ENCODE data around the gene IMPDH2. TPM values are rescaled to one million over a fixed set of nuclear protein-coding genes. Genes with fewer than 3 reads are reported as not detected.

IMPDH2 gene
- total RNA-seq, 2 donors from 2014 or later: 198 to 454 TPM

Other genes with a start within 250 kb of the IMPDH2 start
- gene PRKAR2A, start 181.5 kb downstream of the IMPDH2 start, total RNA-seq: 10 to 100 TPM; 46.0 to 46.4 TPM
- 10 to 100 TPM; 27.8 to 32.5 TPM for gene SLC25A20, start 130.5 kb downstream of the IMPDH2 start, total RNA-seq
- gene ARIH2, start 110.6 kb downstream of the IMPDH2 start, total RNA-seq: 100 to 1,000 TPM; 141 to 238 TPM
- 10 to 100 TPM; 23.2 to 34.7 TPM for gene P4HTM, start 39.2 kb downstream of the IMPDH2 start, total RNA-seq
- 100 to 1,000 TPM; 128 to 222 TPM for gene WDR6, start 22.0 kb downstream of the IMPDH2 start, total RNA-seq
- 10 to 100 TPM; 20.6 to 24.2 TPM for gene DALRD3, start 10.8 kb downstream of the IMPDH2 start, total RNA-seq
- gene NDUFAF3, start 7.3 kb downstream of the IMPDH2 start, total RNA-seq: 100 to 1,000 TPM in 1 of 2 donors, 10 to 100 TPM in 1; 91.4 to 106 TPM
- 100 to 1,000 TPM; 127 to 145 TPM for gene QRICH1, start 64.7 kb upstream of the IMPDH2 start, total RNA-seq
- 100 to 1,000 TPM; 207 to 261 TPM for gene QARS1, start 75.4 kb upstream of the IMPDH2 start, total RNA-seq
- 10 to 100 TPM; 54.4 to 65.0 TPM for gene USP19, start 91.4 kb upstream of the IMPDH2 start, total RNA-seq
- not detected for gene LAMB2, start 103.7 kb upstream of the IMPDH2 start, total RNA-seq
- 10 to 100 TPM; 21.0 to 24.7 TPM for gene CCDC71, start 136.9 kb upstream of the IMPDH2 start, total RNA-seq
- 1 to 10 TPM; 1.3 to 3.1 TPM for gene KLHDC8B, start 142.2 kb upstream of the IMPDH2 start, total RNA-seq
- gene C3orf62, start 247.8 kb upstream of the IMPDH2 start, total RNA-seq: 10 to 100 TPM; 10.7 to 18.1 TPM